Measurements from ENCODE around the gene RNF180. TPM values are rescaled to one million over a fixed set of nuclear protein-coding genes. Genes with fewer than 3 reads are reported as not detected.
"Not testable (repeated sequence)": the region's sequence is repeated elsewhere in the genome, so short reads cannot be mapped to it uniquely, and the experiment has no call there.

The RNF180 gene
- total and polyA plus RNA-seq, 2 donors (not counting 1 experiment from before 2014, with no cell fraction given), result not detected

- H3K4me1 ChIP-seq (ENCODE audit: control insufficient read depth in 2 of 2, insufficient read depth in 2 of 2, low read length in 2 of 2), result no peaks in the 10 kb centered on the region
- H3K27ac Mint-ChIP-seq, result no peak overlapping the region
- no peaks in the 10 kb centered on the region for H3K27me3 Mint-ChIP-seq
- no peak overlapping the region for H3K4me2 ChIP-seq (replicated peaks; ENCODE audit: low read depth, low read length, poor library complexity, severe bottlenecking)
- no peak overlapping the region for H3K9ac ChIP-seq (ENCODE audit: low read length)
- WGBS (ENCODE audit: insufficient coverage), result no CpG with 5 or more reads among the region's 1 CpG
- ATAC-seq (ENCODE audit: low read depth), result no peak
- no peak for TF ChIP-seq CTCF (IDR thresholded peaks at IDR 0.05)
- no peak overlapping the region for H2AFZ ChIP-seq (ENCODE audit: insufficient read depth, low read depth, low read length, poor library complexity, severe bottlenecking)
- ChIA-PET POLR2A (no interaction called here), CTCF (no interaction called here)
- no peak overlapping the region for H3K27ac ChIP-seq (ENCODE audit: low read length in 2 of 2)
- H3K36me3 ChIP-seq (replicated peaks in 1 of 2; ENCODE audit: control extremely low read depth in 1 of 2, control insufficient read depth in 1 of 2, extremely low read depth in 1 of 2, insufficient read depth in 2 of 2, low read length in 1 of 2), result no peaks in the 10 kb centered on the region
- intact Hi-C loops (cut with micrococcal nuclease), result no loop called here
- no peaks in the 10 kb centered on the region for H3K79me2 ChIP-seq (ENCODE audit: control insufficient read depth, insufficient read depth, low read length)
- no peaks in the 10 kb centered on the region for H3K9me3 ChIP-seq (ENCODE audit: control extremely low read depth in 1 of 3, control insufficient read depth in 2 of 3, insufficient read depth in 1 of 3, low read length in 2 of 3)
- no peaks in the 10 kb centered on the region for H3K4me1 Mint-ChIP-seq
- no peak overlapping the region for H3K4me3 Mint-ChIP-seq
- H4K20me1 ChIP-seq (ENCODE audit: control insufficient read depth, insufficient read depth, low read length, poor library complexity, severe bottlenecking), result no peaks in the 10 kb centered on the region
- no peak overlapping the region for H3K4me3 ChIP-seq (ENCODE audit: control extremely low read depth in 1 of 5, extremely low read depth in 1 of 5, insufficient read depth in 1 of 5, low read depth in 2 of 5, low read length in 4 of 5)
- H3K9me3 Mint-ChIP-seq (ENCODE audit: insufficient read depth), result peaks cover 4% of the 10 kb centered on the region
- H3K27me3 ChIP-seq (replicated peaks in 1 of 4; ENCODE audit: control extremely low read depth in 1 of 4, control insufficient read depth in 3 of 4, insufficient read depth in 4 of 4, low read length in 3 of 4), result no peaks in the 10 kb centered on the region
- no peak for DNase-seq
Observed at GRCh38 chr5:64397552-64397951, 231.9 kb downstream of the RNF180 start.

- H3K4me1 ChIP-seq (ENCODE audit: control insufficient read depth in 2 of 2, insufficient read depth in 2 of 2, low read length in 2 of 2); H4K20me1 ChIP-seq (ENCODE audit: control insufficient read depth, insufficient read depth, low read length, poor library complexity, severe bottlenecking); H3K79me2 ChIP-seq (ENCODE audit: control insufficient read depth, insufficient read depth, low read length); H3K4me3 ChIP-seq (ENCODE audit: control extremely low read depth in 1 of 5, extremely low read depth in 1 of 5, insufficient read depth in 1 of 5, low read depth in 2 of 5, low read length in 4 of 5); H3K36me3 ChIP-seq (replicated peaks in 1 of 2; ENCODE audit: control extremely low read depth in 1 of 2, control insufficient read depth in 1 of 2, extremely low read depth in 1 of 2, insufficient read depth in 2 of 2, low read length in 1 of 2); H3K27me3 Mint-ChIP-seq; H3K27me3 ChIP-seq (replicated peaks in 1 of 4; ENCODE audit: control extremely low read depth in 1 of 4, control insufficient read depth in 3 of 4, insufficient read depth in 4 of 4, low read length in 3 of 4); ATAC-seq (ENCODE audit: low read depth); H3K27ac Mint-ChIP-seq; H3K9ac ChIP-seq (ENCODE audit: low read length); H2AFZ ChIP-seq (ENCODE audit: insufficient read depth, low read depth, low read length, poor library complexity, severe bottlenecking); H3K4me2 ChIP-seq (replicated peaks; ENCODE audit: low read depth, low read length, poor library complexity, severe bottlenecking); intact Hi-C loops (cut with micrococcal nuclease); H3K9me3 ChIP-seq (ENCODE audit: control extremely low read depth in 1 of 3, control insufficient read depth in 2 of 3, insufficient read depth in 1 of 3, low read length in 2 of 3); CTCF ChIA-PET; H3K27ac ChIP-seq (ENCODE audit: low read length in 2 of 2); H3K4me1 Mint-ChIP-seq; DNase-seq; H3K4me3 Mint-ChIP-seq; H3K9me3 Mint-ChIP-seq (ENCODE audit: insufficient read depth); POLR2A ChIA-PET: not testable (repeated sequence)
- WGBS (ENCODE audit: insufficient coverage), result no CpG with 5 or more reads among the region's 5 CpGs
Observed at GRCh38 chr5:64398735-64399134, 233.1 kb downstream of the RNF180 start.

GRCh38 chr5:64407103-64407825 is 241.6 kb downstream of the RNF180 start:
- intact Hi-C loops (cut with micrococcal nuclease); POLR2A ChIA-PET; H3K9ac ChIP-seq (ENCODE audit: low read length); H3K27ac ChIP-seq (ENCODE audit: low read length in 2 of 2); H3K4me3 ChIP-seq (ENCODE audit: control extremely low read depth in 1 of 5, extremely low read depth in 1 of 5, insufficient read depth in 1 of 5, low read depth in 2 of 5, low read length in 4 of 5); H3K79me2 ChIP-seq (ENCODE audit: control insufficient read depth, insufficient read depth, low read length); H3K9me3 Mint-ChIP-seq (ENCODE audit: insufficient read depth); ATAC-seq (ENCODE audit: low read depth); H2AFZ ChIP-seq (ENCODE audit: insufficient read depth, low read depth, low read length, poor library complexity, severe bottlenecking); H3K27me3 ChIP-seq (replicated peaks in 1 of 4; ENCODE audit: control extremely low read depth in 1 of 4, control insufficient read depth in 3 of 4, insufficient read depth in 4 of 4, low read length in 3 of 4); DNase-seq; H3K27ac Mint-ChIP-seq; CTCF ChIA-PET; H3K27me3 Mint-ChIP-seq; H4K20me1 ChIP-seq (ENCODE audit: control insufficient read depth, insufficient read depth, low read length, poor library complexity, severe bottlenecking); H3K36me3 ChIP-seq (replicated peaks in 1 of 2; ENCODE audit: control extremely low read depth in 1 of 2, control insufficient read depth in 1 of 2, extremely low read depth in 1 of 2, insufficient read depth in 2 of 2, low read length in 1 of 2); H3K4me1 Mint-ChIP-seq; H3K4me3 Mint-ChIP-seq; H3K4me2 ChIP-seq (replicated peaks; ENCODE audit: low read depth, low read length, poor library complexity, severe bottlenecking); H3K4me1 ChIP-seq (ENCODE audit: control insufficient read depth in 2 of 2, insufficient read depth in 2 of 2, low read length in 2 of 2): not testable (repeated sequence)
- WGBS (ENCODE audit: insufficient coverage), result 71% methylated on average over 5 of the region's 5 CpGs
- peaks cover 0 to 12% (median 0%) of the 10 kb centered on the region in 3 donors for H3K9me3 ChIP-seq (ENCODE audit: control extremely low read depth in 1 of 3, control insufficient read depth in 2 of 3, insufficient read depth in 1 of 3, low read length in 2 of 3)
